HS-27A (cell line): ENCODE measurements around the gene SORD.
"Not testable (repeated sequence)": the region's sequence is repeated elsewhere in the genome, so short reads cannot be mapped to it uniquely, and the experiment has no call there.

Source experiments
- DNase-seq: peaks from one replicate; pipeline ENCODE4 v3.0.0-alpha.2; 2012; ENCODE audit warnings: low read depth, missing footprints

The SORD gene

DNA sequence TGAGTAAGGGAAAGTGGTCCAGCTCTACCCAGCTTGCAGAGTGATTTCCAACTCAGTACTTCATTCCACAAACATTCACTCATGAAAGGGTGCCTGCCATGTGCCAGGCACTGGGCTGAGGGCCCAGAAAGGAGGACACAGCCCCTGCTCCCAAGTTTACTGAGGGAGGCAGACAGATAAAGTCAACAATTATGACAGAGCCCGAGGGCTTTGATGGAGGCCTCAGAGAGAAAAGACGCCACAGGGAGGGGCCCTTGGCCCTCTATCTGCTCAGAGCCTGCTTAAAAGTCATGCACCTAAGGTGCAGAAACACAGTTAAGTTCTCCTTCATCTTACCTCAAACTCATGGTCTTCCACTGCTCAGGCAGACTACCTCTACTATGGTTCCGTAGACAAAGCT lies 1.7 kb downstream of the SORD start:
- not testable (repeated sequence) for DNase-seq

DNA sequence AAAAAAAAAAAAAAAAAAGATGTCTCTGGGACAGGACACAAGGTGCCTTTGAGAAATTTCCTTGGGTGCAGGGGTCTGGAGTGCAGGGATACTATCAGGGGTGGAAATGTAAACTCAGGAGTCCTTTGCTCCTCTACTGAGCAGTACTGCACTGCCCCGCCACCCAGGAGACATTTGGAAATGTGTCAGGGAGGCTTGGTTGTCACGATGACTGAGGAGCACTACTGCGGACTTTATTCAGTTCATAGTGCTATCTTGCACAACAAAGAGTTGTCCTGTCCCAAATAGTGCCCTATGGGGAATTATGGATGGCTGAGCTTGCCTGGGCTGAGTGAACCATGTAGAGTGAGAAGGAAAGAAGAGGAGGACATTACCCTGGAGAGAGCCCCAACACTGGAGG lies 2.6 kb downstream of the SORD start:
- not testable (repeated sequence) for DNase-seq

DNA sequence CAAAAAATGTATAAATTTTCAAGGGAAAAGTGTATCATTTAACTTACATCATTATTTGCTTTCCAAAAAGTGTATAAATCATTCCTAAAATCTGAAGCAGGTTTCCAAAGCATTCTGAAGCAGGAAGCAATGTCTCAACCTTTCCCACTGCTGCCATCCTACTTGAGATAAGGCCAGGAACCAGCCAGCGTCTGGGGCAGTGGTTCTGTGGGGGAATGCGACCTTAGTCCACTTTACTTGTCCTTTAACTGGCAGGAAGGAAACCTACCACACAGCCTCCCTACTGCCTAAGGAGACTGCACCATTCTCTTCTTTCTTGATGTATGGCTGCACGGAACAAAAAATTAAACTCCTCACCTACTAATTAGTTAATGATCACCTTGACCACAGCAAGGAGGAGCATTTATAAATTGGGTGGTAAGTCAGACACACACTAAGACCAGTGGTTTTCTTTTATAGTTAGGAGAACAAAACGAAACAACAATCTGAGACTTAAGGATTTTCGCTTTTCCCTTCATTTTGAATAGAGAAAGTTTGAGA lies 3.7 kb downstream of the SORD start:
- DNase-seq, result no peak

DNA sequence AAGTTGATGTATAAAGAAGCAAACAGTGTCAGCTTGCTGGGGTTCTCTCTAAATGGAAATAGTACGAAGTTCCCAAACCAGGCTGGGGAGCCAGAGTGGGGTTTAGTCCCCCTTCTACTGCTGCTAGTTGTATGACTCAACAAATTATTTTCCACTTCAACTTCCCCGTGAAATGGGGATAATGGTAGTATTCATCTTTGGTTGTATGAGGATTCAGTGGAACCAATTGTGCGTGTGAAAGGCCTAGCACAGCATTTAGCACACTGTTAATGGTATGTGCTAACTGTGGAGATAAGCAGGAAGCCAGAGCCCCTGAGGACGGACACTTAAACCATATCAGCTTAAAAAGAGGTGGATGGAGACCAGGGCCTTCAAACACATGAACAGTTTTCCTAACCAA lies 4.2 kb downstream of the SORD start:
- no peak for DNase-seq

DNA sequence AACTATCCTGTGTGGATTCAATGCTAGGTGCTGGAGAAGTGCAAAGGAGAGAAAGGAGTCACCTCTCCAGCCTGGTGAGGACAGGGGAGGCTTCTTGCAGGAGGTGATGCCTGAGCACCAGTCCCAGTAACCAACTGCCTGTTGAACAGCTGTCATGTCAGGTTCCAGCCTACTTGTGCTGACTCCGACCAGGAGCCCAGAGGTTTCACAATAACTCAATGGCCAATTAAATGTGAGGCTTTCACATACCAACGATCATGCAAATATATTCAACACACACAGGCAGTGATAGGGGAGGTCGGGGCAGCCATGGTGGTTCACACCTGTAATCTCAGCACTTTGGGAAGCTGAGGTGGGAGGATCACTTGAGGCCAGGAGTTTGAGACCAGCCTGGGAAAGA lies 7.7 kb downstream of the SORD start:
- DNase-seq, result no peak

DNA sequence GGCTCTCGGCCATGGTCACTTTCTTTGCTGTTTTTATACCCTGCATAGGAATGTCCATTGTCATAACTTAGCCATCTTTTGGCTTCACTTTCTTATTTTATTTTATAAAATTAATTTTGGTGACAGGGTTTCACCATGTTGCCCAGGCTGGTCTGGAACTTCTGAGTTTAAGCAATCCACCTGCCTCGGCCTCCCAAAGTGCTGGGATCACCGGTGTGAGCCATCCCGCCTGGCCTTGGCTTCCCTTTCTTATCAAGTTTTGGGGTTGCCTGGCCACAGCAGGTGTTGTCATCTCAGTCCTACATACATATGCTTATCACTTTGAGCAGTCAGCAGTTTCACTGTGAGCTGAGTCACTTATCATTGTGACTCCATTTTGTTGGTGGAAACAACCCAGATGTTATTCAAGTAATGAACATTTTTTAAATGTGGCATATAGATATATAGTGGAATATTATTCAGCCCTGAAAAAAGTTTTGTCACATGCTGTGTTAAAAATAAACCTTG lies 8.6 kb downstream of the SORD start:
- not testable (repeated sequence) for DNase-seq

DNA sequence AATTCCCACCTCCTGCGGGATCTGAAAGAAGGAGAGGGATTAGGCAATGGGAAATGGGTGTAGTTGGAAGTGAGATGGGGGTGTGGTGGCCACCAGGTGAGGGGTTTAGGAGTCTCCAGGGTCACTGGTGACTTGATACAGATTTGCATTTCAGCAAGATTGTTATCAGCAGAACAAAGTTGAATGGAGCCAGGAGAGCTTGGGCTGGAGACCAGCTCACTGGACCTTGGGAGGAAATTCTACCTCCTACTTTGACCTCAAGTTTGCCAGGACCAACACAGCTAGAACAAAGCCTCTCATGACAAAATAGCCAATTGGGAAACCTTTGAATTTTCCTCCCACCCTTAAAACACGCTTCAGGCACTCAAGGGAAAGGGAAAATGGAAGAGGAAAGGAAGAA lies 9.5 kb downstream of the SORD start:
- DNase-seq, result not testable (repeated sequence)

DNA sequence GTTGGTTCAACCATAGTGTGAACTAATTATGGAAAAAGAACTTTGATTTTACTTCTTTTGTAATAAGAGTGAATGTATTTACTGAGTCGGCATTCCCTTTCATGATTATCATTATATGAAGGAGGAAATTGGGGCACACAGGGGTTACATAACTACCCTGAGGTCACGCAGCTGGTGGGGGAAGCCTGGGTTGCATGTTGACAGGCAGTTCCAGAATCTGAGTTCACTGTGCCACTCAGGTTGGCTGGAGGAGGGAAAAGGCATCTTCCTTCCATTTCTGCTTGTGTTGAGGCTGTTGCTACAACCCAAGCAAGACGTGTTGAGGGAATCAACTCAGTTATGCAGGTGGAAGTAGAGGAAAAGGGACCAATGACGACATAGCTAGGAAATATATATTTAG lies 11.1 kb downstream of the SORD start:
- DNase-seq, result not testable (repeated sequence)

DNA sequence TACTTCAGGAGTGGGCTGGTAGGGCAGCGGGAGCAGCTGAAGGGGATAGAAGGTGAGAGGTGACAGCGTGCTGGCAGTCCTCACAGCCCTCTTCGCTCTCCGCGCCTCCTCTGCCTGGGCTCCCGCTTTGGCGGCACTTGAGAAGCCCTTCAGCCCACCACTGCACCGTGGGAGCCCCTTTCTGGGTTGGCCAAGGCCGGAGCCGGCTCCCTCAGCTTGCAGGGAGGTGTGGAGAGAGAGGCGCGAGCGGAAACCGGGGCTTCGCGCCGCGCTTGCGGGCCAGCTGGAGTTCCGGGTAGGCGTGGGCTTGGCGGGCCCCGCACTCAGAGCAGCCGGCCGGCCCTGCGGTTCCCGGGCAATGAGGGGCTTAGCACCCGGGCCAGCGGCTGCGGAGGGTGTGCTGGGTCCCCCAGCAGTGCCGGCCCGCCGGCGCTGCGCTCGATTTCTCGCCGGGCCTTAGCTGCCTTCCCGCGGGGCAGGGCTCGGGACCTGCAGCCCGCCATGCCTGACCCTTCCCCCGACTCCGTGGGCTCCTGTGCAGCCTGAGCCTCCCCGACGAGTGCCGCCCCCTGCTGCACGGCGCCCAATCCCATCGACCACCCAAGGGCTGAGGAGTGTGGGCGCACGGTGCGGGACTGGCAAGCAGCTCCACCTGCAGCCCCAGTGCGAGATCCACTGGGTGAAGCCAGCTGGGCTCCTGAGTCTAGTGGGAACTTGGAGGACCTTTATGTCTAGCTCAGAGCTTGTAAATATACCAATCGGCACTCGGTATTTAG lies 11.8 kb downstream of the SORD start:
- DNase-seq, result not testable (repeated sequence)

DNA sequence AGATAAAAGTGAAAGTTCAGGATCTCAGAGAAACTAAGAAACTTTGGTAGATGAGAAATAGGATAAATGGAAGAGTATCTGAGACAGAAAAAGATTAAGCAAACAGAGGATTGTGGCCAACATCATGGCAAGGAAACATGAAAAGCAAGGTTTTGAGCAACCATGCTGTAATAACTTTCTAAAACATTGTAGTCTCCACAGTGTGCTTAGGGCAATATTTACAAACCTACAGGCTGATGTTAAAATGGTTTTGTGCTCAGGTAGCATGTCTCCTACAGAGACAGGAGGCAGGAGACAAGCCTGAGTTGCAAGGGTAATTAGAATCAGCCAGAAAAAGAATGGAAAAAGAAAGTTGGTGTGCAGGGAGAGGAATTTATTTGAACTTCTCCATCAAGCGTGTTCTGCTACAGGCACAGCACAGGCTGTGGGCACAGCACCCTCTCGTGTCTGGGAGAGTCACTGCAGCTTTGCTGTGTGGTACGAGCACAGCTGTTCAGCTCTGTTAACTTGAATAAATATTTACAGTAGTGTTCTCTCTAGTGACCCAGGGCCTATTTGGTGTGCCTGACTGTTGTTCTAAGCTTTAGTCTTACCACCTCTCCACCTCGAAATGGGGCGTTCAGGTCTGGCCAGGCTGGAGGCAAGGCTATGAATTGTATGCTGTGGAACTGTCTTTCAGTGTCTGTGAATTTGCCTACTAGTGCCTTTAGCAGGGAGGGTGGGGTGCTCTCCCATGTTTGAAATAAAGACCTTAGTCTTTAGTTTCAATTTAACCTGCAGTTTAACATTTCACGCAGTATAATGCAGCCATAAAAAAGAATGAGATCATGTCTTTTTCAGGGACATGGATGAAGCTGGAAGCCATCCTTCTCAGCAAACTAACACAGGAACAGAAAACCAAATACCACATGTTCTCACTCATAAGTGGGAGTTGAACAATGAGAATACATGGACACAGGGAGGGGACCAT lies 14.1 kb downstream of the SORD start:
- not testable (repeated sequence) for DNase-seq

DNA sequence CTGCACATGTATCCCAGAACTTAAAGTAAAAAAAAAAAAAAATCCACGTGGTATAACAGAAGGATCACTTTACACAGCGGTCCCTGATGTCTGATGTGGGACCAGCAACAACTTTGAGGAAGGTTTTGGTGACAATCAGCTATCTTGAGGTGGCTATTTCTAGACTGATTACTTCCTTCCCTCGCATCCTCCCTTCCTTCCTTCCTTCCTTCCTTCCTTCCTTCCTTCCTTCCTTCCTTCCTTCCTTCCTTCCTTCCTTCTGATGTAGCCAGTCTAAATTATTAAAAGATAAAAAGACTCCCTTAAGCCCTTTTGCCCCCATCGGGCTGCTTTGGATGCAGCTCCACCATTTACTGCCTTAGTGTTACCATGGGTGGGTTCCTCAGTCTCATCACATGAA lies 14.9 kb downstream of the SORD start:
- DNase-seq, result no peak

DNA sequence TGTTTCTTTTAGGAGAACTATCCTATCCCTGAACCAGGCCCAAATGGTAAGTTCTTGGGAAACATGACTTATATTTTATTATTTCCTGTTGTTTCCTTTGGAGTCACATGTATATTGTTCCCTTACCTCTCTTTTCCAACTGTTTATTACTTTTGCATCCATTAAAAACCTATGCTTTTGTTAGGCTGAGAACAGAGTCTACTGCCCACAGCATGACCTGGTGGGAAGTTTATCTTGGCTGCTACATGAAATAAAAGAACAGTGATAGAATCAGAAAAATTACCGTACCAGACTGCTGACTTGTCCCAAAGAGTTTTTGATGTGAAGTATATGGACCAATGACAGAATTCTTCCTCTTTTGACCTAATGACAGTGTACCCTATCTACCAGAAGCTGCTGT lies 17.4 kb downstream of the SORD start:
- not testable (repeated sequence) for DNase-seq

DNA sequence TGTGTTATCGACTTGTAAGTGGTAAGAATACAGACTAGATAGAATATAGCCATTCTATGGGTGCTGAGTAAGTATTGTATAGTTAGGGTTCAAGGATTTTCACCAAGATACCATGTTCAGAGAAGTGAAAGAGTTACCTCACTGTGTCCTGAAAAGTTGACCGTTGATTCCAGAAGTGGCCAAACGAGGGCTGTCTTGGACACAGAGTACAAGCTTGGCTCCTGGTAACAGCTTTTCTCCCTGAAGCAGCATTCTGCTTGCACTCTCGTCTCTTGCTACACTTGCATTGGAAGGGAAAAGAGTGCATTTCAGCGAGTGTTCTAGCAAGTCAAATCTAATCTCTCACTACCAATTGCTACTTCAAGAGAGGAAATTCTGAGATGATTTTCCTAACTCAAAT lies 18.5 kb downstream of the SORD start:
- not testable (repeated sequence) for DNase-seq

DNA sequence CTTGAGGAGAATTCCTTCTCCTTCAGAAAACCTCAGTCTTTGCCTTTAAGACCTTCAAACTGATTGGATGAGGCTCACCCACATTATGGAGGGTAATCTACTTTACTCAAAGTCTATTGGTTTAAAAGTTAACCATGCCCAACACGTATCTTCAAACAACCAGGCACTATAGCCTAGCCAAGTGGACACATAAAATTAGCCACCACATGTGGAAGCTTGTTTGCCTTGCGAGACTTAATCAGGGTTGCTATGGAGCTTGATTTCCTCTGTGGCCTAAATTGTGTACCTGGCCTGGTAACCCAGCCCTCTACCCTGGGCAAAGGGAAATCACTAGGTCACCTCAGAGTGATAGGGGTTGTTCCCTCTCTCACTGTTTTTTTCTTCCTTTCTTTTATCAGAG lies 19.9 kb downstream of the SORD start:
- DNase-seq, result not testable (repeated sequence)

DNA sequence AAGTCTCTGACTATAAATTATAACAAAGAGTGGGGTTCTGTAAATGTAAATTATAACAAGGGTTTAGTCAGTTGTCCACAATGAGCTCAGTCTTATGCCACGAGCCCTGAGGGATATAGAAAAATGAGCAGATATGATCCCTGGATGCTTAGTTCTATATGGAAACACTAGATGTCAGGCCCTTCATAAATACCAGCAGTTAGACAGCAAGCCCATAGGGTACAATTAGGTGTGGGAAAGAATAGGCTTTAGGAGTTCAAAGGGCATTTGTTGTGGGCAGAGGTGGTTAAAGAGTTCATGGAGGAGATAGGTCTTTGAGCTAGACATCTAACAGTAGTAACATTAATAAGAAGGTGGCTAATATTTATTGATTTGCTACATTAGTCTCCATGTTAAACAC lies 21.3 kb downstream of the SORD start:
- not testable (repeated sequence) for DNase-seq

DNA sequence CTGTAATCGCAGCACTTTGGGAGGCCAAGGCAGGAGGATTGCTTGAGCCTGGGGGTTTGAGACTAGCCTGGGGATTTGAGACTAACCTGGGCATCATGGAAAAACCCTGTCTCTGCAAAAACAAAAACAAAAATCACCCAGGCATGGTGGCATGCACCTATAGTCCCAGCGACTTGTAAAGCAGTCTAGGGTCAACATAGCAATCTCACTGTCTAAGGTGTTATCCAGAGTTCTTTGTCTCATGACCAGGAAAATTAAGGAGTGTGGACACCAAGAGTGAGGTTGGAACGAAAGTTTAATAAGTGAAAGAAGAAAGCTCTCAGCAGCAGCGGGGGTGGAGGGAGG lies 25.4 kb downstream of the SORD start:
- DNase-seq, result not testable (repeated sequence)

DNA sequence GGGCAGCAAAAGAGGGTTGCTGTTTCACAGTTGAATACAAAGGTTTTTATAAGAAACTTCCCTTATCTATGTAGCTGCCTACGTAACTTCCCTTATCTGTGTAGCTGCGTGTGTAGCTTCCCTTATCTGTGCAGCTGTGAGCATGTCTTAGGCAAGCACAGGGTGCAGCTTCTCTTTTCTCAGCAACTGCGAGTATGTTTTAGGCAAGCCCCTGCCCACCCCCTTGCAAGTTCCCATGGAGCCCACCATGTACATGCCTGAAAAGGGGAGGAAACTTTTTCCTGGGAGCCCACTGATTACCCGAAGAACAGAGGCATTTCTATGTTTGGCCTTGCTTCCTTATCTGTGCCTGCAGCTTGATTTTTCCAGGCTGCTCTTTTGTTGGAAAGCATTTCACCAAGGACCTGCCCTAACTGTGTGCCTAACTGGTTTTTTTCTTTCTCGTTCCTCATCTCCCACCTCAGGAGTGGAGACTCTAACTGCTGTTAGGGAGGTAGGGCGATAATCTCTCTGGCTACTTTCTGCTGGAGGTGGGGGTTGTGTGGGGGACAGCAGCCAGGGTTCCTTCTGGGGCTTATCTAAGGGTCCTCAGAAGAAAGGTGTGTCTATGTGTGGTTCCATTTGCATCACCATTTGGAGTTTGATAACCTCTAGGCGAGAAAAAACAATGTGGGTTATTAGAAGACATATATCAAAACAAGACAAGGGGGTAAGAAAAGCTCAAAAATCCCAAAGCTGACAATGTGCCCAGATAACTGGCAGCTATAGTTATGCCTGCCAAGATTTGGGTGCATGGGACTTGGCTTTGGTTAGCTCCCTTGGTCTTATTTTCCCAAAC lies 26.0 kb downstream of the SORD start:
- no peak for DNase-seq

DNA sequence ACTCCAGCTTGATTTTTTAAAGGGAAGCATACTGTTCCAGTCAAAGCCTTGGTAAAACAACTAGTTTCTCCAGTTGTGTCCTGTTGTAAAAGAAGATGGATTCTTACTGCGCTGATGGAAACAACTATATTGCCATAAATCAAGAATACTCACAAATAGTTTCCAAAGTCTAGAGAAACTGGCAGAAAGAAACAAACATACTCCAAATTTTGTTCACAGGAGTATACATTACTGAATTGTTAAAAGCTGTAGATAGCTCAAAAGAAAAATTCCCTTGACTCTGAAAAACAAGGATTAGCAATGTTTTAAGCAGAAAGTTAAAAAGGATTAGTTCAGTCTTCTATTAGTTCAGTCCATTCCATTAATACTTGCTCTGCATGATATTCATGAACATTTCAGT lies 27.6 kb downstream of the SORD start:
- no peak for DNase-seq

DNA sequence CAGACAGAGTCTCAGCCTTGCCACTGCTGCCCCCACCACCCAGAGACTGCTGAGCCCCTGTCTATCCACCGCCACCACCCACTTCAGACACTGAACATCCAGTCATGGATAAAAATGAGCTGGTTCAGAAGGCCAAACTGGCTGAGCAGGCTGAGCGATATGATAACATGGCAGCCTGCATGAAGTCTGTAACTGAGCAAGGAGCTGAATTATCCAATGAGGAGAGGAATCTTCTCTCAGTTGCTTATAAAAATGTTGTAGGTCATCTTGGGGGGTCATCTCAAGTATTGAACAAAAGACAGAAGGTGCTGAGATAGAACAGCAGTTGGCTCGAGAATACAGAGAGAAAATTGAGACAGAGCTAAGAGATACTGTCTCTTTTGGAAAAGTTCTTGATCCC lies 29.7 kb downstream of the SORD start:
- not testable (repeated sequence) for DNase-seq

DNA sequence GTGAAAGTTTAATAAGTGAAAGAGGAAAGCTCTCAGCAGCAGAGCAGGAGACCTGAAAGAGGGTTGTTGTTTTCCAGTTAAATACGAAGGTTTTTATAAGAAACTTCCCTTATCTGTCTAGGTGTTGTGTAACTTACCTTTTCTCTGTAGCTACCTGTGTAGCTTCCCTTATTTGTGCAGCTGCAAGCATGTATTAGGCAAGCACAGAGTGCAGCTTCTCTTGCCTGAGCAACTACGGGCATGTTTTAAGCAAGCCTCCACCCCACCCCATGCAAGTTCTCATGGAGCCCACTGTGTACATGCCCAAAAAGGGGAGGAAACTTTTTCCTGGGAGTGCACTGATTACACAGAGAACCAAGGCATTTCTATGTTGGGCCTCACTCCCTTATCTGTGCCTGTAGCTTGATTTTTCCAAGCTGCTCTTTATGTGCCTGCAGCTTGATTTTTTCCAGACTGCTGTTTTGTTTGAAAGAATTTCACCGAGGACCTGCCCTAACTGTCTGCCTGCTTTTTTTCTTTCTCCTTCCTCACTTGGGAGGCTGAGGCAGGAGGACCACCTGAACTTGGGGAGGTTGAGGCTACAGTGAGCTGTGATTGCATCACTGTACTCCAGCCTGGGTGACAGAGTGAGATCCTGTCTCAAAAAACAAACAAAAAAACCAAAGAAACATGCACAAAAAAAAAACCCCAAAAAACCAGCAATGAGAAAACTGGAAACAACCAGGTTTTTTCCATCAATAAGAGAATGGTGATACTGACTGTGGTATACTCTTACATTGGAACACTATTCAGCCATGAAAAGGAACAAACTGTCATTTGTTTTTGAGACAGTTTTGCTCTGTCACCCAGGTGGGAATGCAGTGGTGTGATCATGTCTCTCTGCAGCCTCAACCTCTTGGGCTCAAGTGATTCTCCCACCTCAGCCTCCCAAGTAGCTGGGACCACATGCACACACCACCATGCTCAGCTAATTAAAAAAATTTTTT lies 36.0 kb downstream of the SORD start:
- not testable (repeated sequence) for DNase-seq
